HG02763 (cell line): ENCODE measurements around the gene FBXO47.

Experiments
- ATAC-seq: cut with Tn5 transposase; IDR thresholded peaks from one replicate; pipeline ENCODE4 v1.9.1; 2021; ENCODE audit warnings: mild to moderate bottlenecking, moderate library complexity; ENCODE audit not compliant: unreplicated experiment

FBXO47 gene, protein sequence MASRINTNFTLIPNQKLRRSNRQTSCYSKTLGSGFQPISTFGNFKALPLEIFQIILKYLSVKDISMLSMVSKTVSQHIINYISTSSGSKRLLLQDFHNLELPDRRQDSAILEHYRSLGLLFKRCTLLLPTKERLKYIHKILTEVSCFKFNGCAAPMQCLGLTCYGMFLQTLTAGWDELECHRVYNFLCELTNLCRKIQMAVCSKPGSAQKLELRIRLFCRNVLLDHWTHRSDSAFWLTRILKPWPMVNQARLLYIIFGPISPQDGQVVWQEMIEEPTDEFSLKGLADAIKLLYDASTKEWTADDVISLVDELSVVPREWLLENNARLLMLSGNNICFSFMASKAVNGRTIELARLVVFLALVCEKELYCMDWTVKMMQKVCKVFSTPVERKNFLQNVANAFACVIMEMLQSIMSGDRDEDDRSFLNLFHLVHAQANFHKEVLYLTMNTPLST

DNA sequence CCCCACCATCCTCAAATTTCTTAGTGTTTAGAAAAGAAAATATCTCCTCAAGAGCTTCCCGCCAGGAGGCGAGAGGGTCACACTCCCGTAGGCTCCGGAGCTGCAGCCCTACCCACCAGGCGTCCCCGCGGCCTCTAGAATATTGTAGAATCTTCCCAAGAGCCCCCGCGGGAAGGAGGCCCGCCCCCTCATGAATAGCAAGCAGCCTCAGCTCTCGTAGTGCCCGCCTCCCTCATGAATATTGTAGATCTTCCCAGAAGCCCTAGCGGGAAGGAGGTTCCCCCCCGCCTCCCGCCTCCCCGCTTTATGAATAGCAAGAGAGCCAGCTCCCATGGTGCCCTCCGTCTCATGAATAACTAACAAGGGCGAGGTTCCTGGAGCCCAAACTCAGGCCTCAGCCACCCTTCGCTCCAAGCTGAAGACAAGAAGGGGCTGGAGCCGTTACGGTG is at the start of gene FBXO47:
Gene FBXO47, minus strand, starts transcription at position 114 of the 449 bp plus-strand sequence. CDS start 4,378 bp downstream, outside the sequence.
- ATAC-seq, result no peak

DNA sequence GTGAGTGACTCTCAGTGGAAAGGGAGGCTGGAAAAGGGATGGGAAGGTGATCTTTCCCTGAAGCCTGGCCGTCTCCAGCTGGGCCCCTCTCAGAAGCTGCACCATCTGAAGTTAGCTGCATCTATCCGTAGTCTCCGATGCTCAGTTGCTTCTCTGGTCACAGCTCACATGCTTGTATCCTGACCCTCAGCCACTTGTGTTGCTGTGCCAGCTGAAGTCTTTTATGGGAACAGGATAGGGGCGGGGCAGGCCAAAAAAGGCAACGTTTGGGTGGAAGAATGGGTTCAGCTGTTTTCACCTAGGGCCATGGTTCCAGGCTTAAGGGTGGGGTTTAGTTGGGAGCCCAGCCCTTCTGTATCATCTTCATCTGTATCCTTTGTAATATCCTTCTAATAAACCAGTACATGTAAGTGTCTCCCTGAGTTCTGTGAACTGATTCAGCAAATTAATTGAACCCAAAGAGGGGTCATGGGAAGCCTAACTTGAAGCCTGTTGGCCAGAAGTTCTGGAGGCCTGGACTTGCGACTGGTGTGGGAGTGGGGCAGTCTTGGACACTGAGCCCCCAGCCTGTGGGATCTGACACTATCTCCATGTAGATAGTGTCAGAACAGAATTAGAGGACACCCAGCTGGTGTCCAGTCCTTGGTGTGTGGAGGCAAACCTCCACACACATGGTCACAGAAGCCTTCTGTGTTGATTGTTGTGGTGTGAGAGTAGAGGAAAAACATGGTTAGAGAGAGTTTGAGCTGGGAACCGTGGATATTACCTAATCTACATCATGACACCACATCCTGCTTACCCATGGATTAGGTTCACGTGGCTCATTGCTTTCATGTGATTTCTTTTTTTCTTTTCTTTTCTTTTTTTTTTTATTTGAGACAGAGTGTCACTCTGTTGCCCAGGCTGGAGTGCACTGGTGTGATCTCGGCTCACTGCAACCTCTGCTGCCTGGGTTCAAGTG is 49.3 kb upstream of the FBXO47 start:
- ATAC-seq, result no peak

DNA sequence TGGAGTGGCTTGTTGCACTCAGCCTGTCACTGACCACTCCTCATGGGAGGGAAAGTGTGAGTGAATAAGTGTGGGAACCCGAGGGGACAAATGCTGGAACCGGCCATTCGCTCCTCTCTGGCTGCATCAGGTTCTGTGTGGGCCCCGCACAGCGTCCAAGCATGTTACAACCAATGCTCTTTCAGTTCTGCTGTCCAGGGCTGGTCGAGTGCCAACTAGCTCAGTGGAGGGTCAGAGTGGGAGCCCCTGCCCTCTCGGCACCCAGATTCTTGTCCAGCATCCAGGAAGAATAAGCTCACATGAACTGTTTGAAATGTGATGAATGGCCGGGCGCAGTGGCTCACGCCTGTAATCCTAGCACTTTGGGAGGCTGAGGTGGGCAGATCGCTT is 48.3 kb upstream of the FBXO47 start:
- ATAC-seq, result no peak

DNA sequence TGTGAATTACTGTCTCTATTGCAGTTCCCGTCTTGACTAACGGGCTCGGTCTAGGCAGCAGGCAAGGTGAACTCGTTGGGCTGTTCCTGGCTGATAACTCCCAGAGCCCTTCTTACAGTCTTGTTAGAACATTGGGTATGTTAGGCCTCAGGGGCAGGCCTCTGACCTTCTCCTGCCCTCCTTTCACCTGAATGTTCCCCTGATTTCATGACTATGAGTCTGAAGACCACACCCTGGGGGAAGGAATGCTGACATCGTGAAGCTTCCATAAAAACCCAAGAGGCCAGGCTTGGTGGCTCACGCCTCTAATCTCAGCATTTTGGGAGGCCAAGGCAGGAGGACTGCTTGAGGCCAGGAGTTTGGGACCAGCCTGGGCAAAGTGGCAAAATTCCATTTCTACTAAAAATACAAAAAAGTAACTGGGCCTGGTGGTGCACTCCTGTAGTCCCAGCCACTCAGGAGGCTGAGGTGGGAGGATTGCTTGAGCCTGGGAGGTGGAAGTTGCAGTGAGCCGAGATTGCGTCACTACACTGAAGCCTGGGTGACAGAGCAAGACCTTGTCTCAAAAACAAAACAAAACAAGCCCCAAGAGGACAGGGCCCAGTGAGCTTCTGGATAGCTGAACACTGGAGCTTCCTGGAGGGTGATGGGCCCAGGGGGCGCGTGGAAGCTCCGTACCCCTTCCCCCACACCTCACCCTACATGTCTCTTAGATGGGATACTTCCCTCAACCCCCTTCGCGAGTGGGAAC is 47.8 kb upstream of the FBXO47 start:
- no peak for ATAC-seq

DNA sequence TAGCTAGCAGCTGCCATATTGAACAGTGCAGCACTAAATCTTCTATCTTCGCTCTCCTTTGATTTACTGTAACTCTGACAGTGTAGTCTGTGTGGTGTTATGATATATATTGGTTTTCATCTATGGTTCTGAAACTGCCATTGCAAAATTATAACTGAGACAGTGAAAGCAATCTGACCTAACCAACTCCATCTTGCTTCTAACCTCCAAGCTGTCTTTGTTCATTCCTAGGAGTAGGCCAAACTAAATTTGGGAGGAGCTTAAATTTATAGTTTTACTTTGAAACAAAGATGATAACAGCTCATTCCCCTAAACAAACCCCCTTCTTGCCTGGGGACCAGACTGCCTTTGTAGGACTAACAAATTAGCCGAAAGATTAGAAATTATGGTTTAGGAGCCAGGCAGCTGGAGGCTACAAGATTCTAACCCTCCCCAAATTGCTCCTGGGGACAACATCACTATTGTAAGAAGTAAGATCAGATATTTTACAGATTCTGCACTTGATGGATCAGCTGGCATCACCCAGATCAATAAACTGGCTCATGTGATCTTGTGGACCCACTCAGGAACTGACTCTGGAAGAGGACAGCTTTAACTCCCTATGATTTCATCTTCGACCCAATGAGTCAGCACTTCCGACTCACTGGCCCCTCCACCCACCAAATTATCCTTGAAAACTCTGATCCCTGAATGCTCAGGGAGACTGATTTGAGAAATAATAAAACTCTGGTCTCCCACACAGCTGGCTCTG is 47.0 kb upstream of the FBXO47 start:
- ATAC-seq, result no peak

DNA sequence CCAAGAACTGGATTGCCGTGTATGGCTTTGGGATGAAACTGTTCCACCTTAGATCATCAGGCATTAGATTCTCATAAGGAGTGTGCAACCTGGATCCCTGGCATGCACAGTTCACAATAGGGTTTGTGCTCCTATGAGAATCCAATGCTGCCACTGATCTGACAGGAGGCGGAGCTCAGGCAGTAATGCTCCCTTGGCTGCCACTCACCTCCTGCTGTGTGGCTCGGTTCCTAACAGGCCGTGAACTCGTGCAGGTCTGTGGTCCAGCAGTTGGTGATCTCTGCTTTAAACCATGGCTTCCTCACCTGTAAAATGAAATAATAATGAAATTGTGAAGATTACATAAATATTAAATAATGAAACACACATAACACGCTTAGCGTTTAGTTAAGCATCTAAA is 45.5 kb upstream of the FBXO47 start:
- no peak for ATAC-seq

DNA sequence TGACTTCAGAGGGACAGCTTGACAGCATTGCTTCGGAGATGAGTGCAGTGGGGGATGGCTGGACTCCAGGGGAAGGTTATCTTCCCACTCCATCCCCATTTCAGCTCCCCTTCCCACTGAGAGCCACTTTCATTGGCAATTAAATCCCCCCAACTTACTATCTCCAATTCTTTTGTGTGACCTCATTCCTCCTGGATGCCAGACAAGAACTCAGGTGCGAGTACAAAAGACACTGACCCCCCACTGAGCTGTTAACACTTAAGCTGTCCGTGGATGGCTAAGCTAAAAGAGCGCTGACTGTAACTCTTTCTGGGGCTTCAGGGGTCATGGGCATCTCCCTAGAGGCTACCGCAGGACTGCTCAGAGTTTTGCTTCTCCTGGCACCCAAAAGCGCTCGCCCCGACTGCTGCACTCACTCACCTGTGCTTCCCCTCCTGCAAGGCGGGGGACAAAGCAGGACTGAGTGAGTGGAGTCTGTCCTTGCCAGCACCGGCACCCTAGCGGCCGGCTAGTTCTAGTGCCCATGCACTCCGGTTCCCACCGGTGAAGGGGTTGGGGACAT is 44.8 kb upstream of the FBXO47 start:
- no peak for ATAC-seq

DNA sequence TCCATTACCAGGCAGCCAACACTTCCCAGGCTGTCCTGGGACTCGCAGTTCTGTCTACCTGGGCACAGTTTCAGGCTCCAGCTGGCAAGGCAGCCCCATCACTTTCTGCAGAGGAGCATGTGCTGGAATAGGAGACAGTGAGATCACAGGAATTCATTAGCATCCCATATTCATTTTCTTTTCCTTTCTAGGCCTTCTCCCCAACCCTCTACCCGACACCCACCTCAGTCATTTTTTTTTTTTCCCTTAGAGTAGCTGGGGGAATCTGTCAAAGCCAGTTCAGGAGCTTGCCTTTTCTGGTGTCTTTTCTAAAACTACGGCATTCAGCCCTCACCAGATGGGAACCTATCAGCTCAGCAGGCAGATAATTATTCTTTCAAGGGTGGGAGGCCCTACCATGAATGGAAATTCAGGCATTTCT is 42.4 kb upstream of the FBXO47 start:
- ATAC-seq, result no peak

DNA sequence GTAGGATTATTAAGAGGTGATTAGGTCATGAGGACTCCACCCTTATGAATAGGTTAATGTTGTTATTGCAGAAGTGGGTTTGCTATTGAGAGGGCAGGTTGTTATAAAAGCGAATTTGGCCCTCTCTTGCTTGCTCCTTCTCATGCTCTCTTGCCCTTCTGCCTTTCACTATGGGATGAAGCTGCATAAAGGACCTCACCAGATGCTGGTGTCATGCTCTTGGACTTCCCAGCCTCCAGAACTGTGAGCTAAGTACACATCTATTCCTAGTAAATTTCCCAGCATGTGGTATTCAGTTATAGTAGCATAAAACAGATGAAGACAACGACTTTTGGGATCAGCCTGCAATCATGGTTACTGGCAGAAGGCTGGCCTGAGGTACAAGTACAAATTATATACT is 41.4 kb upstream of the FBXO47 start:
- no peak for ATAC-seq

DNA sequence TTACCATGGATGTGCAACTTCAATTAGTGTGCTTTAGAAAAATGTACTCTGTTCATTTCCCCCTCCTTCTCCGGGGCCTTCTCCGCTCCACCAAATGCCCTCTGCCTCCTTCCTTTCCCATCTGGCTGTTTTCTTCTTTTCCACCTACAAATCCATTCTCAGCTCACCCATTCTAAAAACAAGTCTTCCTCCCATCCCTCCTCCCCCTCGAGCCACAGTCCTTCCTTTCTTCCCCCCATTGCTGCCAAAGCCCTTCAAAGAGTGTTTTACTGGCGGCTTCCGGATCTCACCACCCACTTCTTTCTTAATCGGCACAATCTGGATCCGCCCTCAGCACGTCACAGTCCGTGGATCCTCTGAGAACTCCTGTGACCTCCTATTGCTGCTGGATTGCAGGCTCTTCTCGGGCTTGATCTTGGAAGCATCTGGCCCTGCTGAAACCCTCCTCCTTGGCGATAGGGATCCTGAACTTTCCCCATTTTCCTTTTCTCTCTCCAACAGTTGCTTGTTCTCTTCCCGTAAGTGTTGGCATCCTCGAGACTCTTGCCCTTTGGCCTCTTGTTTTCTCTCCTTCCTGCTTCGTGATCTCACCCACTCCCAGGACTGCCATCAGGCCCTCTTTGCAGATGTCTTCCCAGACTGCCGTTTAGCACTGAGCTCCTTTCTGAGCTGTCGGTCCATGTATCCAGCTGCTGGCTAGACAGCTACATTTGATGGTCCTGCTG is 36.0 kb upstream of the FBXO47 start:
- no peak for ATAC-seq

DNA sequence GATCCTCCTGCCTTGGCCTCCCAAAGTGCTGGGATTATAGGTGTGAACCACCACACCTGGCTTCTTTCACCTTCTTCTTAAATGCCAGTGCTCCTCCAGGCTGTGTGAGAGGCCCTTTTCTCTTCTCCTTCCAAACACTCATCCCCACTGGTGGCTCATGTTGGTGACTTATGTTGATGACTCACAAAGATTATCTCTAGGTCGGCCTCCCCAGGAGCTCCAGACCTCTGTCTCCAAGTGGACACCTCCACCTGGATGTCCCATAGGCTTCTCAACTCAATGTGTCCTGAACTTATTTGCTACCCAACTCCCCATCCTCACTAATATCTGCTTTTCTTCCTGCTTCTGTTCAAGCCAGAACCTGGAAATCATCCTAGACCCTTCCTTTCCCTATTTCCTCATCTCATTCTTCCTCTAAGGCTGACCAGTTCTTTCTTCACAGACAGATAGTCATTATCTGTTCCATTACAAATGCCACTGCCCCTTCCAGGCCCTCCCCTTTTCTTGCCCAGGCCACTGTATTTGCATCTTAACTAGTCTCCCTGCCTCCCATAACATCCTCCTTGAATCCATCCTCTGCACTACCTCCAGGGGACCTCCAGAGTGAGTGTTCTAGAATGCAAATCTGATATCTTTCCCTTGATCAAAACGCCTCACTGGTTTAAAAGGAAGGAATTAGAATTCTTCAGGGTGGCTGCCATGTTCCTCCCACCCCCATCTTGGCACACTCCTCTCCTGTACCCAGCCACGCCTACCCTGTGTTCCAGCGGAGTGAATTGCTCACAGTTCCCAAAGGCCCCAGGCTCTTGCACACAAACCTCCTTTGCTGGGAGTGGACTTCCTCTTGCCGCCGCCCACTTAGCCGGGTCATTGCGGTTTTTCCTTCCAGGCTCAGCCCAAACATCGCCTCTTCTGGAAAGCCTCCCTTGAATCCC is 34.8 kb upstream of the FBXO47 start:
- ATAC-seq, result no peak

DNA sequence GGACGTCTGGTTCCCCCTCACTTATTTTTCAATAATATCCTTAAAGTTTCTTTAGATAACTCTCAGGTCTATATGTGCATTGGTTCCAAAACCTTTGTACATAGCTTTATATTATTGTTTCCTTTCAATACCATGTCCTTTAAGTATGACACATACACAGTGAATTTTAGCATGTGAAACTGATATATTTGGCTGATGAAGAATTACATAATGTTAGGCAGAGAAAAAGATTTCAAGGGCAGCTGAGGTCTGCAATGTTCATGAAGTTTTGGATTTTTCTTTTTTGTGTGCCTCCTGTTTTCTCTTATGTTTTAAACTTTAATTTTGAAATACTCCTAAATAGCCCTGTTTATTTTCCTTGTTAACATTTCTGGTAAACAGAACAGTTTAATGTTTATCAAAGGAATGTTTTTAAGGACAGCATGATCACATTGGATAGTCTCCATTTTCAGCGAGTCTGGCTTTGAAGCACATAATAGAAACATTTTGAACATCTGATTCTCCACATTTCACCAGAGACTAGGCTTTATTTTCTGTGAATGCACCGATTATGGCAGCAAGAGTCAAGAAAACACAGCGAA is 32.9 kb upstream of the FBXO47 start:
- no peak for ATAC-seq

DNA sequence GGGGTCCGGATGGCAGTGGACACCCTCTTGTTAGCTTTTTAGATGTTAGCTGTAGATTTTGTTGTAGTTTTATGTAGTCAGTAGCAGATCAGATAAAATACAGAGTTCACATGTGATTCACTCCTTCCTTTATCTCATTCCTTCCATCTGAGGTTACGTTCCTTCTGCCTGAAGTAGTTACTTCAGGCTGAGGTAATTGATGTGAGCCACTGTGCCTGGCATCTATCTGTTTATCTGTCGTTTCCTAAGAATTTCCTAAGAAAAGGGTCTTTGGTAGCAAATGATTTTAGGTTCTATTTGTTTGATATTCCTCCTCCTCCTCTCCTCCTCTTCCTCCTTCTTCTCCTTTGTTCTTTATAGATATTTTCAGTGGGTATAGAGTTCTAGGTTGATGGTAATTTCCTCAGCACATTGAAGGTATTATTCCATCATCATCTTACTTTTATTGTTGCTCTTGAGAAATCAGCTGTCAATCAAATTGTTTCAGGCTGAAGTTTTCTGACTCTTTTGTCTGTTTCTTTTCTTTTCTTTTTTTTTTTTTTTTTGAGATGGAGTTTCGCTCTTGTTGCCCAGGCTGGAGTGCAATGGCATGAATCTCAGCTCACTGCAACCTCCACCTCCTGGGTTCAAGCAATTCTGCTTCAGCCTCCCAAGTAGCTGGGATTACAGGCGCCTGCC is 29.6 kb upstream of the FBXO47 start:
- ATAC-seq, result no peak

DNA sequence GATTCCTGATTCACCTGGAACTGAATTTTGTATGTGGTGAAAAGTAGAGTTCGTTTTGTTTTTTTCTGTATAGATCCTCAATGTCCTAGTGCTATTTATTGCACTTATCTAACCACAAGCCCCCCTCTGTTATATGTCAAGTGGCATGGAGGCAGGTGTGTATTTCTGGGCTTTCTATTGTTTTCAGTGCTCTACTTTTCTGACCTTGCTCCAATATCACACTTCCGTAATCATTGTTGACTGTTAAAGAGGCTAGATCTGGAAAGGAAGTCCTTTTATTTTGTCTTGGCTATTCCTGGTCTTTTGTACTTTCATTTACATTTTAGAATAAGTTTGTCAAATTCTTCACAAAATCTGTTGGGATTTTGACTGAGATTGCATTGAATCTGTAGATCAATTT is 26.8 kb upstream of the FBXO47 start:
- ATAC-seq, result no peak

DNA sequence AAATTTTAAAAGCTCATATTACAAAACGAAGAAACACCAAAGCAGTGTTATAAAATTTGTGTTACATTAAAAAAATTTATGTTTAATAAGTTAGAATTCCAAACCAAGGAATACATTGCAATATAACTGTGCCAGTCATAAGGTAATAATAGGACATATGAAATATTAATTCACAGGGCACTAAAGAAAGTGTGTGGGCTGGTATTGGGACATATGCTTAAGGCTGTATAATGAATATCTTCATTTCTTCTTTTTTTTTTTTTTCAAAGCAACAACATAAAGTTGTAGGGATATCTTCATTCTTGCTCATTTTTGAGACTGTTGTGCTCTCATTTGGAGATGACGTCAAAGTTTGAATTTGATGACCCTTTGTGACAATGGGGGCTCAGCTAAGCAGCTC is 17.5 kb upstream of the FBXO47 start:
- ATAC-seq, result no peak

DNA sequence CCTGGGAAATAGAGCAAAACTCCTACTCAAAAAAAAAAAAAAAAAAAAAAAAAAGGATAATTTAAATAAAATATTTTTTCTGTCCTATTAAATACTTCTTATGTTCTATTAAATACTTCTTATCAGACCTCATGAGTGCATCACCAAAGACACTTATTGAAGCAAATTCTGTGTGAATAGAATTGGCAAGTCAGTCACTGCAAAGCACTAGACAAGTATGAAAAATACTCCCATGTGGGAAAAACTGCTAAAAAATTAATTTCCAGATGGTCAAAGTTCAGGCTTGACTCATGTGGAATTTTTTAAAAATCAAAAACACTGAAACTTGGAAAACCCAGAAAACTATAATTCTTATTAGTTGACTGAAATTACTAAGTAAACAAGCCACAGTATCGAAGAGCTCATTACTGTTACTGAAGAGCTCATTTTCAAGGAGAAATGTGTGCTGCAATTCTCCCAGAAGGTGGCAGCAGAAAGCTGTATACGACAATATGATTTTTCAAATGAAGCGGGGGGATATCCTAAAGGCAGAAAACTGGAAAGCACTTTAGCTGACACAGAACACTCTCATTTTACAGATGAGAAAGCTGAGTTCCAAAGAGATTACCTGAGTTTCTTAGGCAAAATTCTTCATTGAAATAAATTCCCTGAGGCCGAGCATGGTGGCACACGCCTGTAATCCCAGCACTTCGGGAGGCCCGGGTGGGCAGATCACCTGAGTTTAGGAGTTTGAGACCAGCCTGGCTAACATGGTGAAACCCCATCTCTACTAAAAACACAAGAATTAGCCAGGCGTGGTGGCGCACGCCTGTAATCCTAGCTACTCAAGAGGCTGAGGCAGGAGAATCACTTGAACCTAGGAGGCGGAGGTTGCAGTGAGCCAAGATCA is 15.9 kb upstream of the FBXO47 start:
- no peak for ATAC-seq
